ENCODE results near the gene CCDC107. TPM values are rescaled to one million over a fixed set of nuclear protein-coding genes. Genes with fewer than 3 reads are reported as not detected.
"Not testable (repeated sequence)": the region's sequence is repeated elsewhere in the genome, so short reads cannot be mapped to it uniquely, and the experiment has no call there.

CCDC107 gene
- total RNA-seq, 1 experiment from 2014 or later: 13.3 TPM

DNA sequence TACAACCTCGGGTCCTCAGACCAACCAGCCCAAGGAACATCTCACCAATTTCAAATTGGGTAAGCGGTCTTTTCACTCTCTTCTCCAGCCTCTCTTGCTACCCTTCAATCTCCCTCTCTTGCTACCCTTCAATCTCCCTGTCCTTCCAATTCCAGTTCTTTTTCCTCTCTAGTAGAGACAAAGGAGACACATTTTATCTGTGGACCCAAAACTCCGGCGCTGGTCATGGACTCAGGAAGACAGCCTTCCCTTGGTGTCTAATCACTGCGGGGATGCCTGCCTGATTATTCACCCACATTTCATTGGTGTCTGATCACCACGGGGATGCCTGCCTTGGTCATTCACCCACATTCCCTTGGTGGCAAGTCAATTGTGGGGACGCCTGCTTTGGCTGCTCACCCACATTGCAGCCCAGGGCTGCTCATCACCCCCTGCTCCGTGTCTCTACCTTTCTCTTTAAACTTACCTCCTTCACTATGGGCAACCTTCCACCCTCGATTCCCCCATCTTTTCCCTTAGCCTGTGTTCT lies 20.6 kb upstream of the CCDC107 start:
- not testable (repeated sequence) for DNase-seq (ENCODE audit: low read depth)

DNA sequence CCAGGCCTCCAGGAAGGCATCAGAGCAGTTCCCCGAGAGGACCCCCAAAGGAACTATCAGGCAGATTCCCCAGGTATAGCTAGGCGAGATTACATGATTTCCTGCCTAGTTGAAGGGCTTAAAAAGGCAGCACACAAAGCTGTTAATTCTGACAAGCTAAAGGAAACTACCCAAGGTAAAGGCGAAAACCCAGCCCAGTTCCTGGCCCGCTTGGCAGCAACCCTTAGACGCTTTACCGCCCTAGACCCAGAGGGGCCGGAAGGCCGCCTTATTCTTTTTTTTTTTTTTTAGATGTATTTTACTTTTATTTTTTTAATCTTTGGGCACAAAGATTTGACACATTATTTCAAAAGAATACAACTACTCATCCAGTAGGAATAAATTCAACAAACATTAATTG lies 19.3 kb upstream of the CCDC107 start:
- not testable (repeated sequence) for DNase-seq (ENCODE audit: low read depth)

DNA sequence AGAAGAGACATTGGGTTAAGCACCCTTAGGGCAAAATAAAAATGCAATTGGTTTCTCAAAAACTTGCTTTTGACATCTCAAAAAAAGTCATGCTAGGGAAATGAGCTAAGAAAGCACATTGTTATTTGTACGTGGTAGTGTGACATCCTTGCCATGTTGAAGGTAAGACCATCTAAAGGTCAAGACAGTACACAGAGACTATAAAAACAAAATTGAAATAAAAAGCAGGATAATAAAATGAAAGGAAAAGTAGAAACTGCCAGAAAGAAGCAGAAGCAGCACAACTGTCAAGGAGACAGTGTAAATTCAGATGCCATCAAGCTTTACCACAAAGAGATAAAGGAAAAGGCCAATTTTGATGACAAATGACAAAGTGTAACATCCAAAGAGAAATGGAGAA lies 18.9 kb upstream of the CCDC107 start:
- DNase-seq (ENCODE audit: low read depth): not testable (repeated sequence)

DNA sequence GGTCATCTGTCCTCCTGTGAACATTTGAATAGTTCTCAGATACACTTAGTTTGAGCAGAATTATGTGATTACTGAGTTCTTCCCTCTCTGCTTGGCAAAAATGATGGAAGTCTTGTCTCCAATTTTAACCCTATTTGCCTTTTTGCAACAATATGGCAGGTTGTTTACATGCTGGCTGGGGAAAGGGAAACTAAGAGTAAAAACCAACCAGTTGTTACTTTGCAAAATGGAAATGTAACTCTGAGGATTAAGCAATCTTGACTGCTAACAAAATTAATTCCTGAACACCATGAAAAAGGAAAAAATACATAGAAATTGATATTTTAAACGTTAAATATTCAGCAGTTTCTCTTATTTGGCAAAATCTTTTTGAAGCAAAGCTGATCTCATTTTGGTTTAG lies 18.5 kb upstream of the CCDC107 start:
- no peak for DNase-seq (ENCODE audit: low read depth)

DNA sequence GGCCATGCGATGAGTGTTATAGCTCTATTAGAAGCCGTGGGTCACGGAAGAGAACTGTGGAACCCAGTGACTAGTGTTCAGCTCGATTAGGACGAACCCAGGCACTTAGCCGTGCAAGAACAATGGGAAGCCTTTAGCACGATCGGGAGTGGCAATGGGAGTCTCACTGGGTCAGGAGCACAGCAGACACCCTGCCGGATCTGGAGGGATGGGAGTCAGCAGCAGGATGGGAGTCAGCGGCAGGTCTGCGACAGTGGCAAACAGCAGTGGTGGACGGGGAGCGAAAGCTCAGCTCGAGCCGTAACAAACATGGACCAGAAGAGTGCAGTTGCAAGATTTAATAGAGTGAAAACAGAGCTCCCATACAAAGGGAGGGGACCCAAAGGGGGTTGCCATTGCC lies 17.7 kb upstream of the CCDC107 start:
- DNase-seq (ENCODE audit: low read depth): not testable (repeated sequence)

DNA sequence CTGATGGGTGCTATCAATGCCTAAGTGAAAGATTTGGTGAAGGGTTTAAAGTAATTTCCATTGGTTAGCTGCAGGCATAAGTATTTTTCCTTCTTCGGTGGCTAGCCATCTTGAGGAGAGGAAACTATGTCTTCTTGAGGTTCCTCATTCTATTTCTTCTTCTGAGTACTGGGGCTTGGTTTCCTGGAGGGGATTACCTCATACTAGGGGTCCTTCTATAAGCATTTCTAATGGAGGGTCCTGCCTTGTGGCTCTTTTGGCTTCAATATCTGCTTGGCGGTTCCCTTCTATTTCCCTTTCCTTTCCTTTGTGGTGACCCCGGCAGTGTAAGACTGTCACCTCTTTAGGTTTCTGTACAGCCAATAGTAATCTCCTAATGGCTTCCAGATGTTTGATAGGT lies 16.6 kb upstream of the CCDC107 start:
- DNase-seq (ENCODE audit: low read depth): not testable (repeated sequence)

DNA sequence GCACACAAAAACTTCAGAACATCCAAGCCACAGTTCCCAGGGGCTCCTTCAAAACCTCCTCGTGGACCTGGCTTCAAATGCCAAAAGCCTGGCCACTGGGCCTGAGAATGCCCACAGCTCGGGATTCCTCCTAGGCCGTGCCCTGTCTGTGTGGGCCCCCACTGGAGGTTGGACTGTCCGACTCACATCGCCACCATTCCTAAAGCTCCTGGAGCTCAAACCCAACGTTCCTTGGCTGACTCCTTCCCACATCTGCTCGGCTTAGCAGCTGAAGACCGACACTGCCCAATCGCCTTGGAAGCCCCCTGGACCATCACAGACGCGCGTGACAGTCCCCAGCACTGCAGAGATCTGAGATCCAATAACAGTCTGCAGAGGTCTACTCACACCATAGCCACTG lies 15.0 kb upstream of the CCDC107 start:
- DNase-seq (ENCODE audit: low read depth): no peak

DNA sequence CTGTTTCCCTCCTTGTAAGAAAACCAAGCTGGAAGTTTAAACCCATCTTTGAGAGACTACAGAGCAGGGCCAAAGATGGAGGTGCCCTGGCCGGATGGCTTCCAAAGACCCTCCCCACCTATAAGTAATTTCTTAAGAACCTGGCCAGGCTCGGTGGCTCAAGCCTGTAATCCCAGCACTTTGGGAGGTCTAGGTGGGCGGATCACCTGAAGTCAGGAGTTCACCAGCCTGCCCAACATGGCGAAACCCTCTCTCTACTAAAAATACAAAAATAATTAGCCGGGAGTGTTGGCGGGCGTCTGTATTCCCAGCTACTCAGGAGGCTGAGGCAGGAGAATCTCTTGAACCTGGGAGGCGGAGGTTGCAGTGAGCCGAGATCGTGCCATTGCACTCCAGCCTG lies 12.4 kb upstream of the CCDC107 start:
- not testable (repeated sequence) for DNase-seq (ENCODE audit: low read depth)

DNA sequence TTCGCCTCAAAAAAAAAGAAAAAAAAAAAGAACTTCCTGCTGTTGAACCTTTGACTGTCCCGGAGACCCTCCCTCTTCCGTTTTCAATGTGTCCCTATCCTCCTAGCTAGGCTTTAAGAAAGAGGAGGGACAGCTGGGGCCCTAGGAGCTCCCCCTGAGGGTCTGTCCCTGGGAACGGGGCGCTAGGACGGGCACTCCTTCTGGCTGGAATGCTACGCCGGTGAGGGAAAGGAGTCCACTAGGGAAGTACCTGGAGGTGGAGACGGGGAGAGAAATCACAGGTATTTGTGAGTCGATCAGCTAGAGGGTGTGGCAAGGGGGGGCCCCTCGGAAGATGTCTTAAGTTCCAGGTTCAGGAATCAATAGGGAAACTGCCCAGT lies 11.9 kb upstream of the CCDC107 start:
- DNase-seq (ENCODE audit: low read depth): no peak

DNA sequence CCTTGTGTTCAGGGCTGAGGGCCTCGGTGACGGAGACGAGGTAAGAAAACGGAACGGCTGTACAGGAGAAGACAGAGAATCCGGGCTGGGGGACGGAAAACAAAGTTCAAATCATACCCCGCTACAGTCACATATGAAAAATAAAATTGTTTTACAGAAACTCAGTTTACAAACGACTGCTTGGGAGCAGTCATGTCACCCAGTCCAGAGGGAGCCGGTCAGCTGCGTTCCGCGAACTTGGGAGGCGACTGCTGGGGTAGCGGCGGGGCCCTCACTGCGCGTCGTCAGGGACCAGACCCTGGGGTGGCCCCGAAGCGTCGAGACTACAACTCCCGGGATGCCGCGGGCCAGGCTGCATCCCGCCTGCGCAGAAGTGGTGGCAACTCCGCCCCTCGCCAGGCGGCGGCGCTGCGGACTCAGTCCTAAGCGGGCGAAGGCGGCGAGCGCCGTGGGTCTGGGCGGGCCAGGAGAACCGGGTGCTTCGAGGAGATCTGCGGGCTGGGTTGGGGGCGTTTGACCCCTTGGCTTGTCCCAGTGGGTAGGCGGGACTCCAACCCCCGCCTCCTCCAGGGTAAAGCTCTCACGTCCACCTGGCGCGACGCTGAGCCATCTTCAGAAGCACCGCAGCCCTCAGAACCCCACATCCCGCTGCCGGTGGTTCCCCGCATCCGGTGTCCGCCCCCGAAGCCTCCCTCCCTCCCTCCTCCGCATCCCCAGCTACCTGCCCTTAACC lies 11.4 kb upstream of the CCDC107 start:
- DNase-seq (ENCODE audit: low read depth): peak; percentile 82

DNA sequence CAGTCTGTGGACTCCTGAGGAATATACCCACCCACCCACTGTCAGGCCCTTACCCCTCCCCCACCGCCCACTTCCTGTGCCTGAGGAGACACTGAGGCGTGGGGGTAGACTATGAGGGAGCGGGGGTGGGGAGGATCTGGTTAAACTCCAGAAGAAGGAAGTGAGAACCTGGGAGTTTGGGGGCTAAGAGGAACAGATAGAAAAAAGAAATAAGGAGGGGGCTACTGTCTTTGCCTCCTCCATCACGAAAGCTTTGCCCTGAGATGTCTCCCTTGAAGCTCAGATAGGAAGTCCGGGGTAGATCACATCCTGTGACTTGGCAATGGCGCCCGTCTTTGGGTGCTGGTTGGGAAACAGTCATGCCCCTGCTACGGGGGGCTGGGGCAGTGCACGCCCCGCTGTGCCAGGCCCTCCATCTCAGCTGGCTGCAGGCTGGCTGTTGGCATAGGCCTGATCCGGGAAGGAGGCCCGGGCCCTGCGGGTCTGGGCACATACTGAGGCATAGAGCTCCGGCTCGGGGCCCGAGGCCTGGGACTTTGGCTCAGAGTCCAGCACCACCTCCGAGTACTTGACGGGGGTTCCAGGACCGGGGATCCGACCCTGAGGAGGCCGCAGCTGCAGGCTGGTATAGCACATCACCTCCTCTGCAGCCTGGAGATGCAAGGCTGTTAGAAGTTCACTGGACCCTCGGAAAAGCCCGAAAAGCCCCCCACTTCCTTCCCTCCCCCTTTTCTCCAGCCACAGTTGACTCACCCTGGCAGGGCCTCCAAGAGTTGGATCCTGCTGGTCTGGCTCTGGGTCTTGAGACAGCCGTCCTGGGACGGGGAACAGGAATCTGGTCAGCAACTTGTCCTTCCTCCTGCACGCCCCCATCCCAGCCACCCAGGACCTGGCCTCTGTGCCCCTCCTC lies 8.4 kb upstream of the CCDC107 start:
- peak; percentile 38 for DNase-seq (ENCODE audit: low read depth)

DNA sequence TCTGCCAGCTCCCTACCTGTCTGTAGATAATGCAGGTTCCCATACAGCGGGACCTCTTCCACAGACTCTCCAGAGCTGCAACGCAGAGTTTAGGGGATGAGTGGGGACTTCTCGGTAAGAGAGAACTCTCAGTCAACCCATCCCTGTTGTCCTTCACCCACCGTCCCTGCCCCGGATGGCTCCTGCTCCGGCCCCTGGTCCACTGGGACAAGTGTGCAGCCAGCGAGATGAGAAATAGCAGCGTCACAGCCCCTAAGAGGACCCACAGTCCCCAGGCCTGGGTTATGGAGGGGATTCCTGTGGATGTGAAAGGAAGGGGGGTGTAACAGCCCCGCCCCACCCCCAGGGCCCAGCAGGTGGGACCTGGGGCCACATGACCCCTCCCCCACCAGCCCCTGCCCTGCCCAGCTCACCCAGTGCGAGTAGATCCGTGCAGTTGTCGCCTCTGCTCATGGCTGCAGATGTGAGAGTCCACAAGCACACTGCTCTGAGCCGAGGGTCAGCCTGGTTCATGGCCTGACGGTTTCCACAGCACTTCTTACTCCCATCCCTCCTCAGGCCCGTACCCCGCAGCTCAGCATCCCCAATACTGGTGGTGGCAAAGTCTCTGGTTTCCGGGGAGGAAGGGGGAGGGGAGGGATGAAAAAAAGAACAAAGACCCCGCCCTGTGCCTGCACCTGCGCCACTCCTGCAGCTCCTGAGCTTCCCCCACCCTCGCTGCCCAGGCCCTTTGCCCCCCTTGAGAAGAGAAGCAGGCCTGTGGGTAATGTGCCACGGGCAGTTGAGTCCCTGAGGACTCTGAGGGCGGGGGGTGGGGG lies 7.5 kb upstream of the CCDC107 start, which contains the start of gene SIT1:
Gene SIT1 (minus strand): TSS at position 591 of the 818 bp plus-strand sequence. CDS start 78 bp downstream, at position 513.
- no peak for DNase-seq (ENCODE audit: low read depth)

DNA sequence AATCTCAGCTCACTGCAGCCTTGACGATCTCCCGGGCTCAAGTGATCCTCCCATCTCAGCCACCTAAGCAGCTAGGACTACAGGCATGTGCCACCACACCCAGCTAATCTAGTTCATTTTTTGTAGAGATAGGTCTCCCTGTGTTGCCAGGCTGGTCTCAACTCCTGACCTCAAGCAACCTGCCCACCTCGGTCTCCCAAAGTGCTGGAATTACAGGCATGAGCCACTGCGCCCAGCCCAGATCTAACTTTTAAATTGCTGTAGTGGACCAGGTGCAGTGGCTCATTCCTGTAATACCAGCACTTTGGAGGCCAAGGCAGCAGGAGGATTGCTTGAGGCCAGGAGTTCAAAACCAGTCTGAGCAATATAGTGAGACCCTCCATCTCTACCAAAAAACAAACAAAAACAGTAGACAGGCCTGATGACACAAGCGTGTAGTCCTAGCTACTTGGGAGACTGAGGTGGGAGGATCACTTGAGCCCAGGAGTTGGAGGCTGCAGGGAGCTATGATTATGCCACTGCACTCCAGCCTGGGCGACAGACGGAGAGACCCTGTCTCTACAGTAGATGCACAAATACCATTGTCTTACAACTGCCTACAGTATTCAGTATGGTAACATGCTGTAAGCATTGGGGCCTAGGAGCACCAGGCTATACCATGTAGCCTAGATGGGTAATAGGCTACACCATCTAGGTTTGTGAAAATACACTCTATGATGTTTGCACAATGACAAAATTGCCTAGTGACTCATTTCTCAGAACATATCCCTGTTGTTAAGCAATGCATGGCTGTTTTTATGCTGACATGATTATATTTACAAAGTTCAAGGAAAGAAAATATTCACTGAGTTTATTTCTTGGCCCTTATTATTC lies 5.9 kb upstream of the CCDC107 start:
- peak; percentile 70 for DNase-seq (ENCODE audit: low read depth)

DNA sequence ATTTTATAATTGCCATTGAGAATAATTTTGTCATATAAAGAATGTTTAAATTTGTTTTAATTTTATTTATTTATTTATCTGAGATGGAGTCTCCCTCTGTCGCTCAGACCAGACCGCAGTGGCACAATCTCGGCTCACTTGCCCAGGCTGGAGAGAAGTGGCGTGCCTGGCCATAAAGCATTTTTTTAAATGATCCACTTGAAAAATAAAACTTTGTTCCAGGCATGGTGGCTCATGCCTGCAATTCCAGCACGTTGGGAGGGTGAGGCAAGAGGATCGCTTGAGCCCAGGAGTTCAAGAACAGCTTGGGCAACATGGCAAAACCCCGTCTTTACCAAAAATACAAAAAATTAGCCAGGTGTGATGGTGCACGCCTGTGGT lies 5.3 kb upstream of the CCDC107 start:
- no peak for DNase-seq (ENCODE audit: low read depth)

DNA sequence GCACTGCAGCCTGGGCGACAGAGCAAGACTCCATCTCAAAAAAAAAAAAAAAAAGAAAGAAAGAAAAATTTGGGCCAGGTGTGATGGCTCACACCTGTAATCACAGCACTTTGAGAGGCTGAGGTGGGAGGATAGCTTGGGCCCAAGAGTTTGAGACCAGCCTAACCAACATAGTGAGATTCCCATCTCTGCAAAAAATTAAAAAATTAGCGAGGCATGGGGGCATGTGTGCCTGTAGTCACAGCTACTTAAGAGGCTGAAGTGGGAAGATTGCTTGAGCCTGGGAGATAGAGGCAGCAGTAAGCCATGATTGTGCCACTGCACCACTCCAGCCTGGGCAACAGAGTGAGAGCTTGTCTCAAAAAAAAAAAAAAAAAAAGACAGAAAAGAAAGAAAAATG lies 4.5 kb upstream of the CCDC107 start:
- no peak for DNase-seq (ENCODE audit: low read depth)

DNA sequence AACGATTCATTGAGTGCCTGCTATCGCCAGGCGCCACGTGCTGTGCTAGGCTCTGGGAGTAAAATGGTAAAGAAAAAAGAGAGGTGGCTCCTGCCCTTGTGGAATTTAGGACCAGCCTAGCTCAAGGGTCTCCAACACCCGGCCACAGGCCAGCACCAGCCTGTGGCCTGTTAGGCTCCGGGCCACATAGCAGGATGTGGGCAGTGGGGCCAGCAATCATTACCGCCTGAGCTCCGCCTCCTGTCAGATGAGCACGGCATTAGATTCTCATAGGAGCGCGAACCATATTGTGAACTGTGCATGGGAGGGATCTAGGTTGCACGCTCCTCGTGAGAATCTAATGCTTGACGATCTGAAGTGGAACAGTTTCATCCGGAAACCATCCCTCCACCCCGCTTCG lies 1.7 kb upstream of the CCDC107 start:
- DNase-seq (ENCODE audit: low read depth): no peak

DNA sequence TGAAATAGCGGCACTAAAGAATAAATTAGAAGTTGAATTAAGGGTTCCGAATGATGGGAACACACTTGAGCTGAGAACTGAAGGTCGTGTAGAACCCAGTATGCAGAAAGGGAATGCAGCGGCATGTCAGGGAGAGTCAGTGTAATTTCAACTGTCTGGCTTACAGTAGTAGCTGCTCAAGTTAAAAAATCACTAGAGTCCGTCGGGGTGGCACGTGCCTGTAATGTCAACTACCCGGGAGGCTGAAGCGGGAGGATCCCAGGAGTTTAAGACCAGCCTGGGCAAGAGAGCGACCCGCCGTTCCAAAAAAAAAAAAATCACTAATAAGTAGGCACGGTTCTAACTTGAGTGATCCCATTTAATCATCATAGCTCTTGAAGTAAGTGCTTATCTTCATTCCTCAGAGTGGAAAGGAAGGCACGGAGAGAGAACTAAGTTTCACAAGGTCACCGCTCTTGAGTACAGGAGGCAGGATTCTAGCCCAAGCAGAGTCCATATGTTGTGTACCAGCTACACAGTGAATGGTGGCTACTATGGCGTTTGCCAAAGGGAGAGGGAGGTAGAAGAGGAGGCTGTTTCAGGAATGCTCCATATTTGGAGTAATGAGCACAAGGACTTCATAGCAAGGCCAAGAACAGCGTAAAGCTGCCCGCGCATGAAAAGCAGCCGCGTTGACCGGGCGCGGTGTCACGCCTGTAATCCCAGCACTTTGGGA lies 1.1 kb upstream of the CCDC107 start:
- no peak for DNase-seq (ENCODE audit: low read depth)

DNA sequence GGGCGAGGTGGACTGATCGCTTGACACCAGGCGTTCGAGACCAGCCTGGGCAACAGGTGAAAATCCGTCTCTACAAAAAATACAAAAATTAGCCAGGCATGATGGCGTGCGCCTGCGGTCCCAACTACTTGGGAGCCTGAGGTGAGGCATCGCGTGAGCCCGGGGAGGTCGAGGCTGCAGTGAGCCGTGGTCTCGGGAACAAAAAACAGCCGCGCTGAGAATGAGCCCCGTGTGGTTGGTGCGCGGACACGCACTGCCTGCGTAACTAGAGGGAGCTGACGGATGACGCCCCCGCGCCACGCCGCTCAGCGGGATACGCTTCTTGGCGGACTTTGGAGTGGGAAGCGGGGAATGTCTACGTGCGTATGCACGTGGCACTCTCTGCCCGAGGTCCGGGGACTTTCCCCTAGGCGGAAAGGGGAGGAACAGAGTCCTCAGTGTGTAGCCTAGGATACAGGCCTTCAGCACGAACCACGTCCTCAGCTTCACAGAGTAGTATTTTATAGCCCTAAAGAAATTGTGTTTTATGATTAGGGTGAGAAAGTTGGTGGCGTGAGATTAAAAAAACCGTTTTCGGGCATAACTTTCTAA lies 451 bp upstream of the CCDC107 start, which contains the start of gene RMRP:
Gene RMRP (minus strand): TSS at position 474 of the 591 bp plus-strand sequence.
- DNase-seq (ENCODE audit: low read depth): peak; percentile 99

DNA sequence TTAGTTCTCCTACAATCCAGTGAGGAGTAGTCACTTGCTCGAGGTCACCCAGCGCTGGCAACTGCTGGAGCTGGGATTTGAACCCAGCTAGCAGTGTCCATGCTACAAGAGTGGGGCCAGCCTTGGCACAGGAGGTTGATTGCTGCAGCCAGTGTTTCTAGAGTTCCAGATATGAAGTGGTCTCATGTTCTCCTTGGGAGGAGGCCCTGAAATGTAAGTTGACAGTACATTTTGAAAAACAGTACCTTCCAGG lies 802 bp downstream of the CCDC107 start:
- DNase-seq (ENCODE audit: low read depth): peak; percentile 67

DNA sequence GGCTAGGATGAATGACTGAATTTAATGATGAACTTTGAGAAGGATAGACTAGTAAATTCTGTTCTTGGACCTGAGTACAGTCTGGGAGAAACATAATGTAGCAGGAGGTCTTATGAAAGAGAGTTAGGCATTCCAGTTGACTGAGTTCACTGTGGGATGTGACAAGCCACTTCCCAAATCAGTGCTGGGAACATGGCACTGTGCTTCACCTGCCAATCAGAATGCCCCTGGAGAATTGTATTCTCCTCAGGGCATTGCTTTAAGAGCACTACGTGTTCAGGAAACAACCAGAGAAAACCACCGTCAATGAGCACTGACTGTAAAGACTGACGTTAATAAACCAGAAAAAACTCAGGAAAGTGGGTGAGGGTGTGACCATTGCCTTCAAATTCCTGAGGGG lies 1.2 kb downstream of the CCDC107 start:
- peak; percentile 82 for DNase-seq (ENCODE audit: low read depth)
